CD14-positive monocyte (primary cell): Measurements from ENCODE around the gene HMCN1. TPM values are rescaled to one million over a fixed set of nuclear protein-coding genes. Genes with fewer than 3 reads are reported as not detected.

ENCODE experiments used
- DNase-seq, 3 donors: peaks; one replicate each; pipeline ENCODE4 v3.0.0-alpha.2; 2011 to 2022
- H2AFZ ChIP-seq: 2 replicates; pipeline ENCODE4 v1.6.0; 2012; ENCODE audit warnings: mild to moderate bottlenecking, low read depth, low read length, inconsistent platforms; ENCODE audit not compliant: insufficient read depth, poor library complexity, severe bottlenecking
- H3K27ac ChIP-seq, 2 donors: 1 replicate in 1 of 2; 2 replicates in 1 of 2; pipeline ENCODE4 v1.5.1; 2012 to 2013; ENCODE audit warnings: low read length in 2 of 2, control low read depth in 1 of 2, inconsistent platforms in 1 of 2, low read depth in 1 of 2, mild to moderate bottlenecking in 1 of 2
- H3K27me3 ChIP-seq, 2 donors: one replicate each; pipeline versions ENCODE4 v1.6.0 to v1.6.1; 2011 to 2013; ENCODE audit warnings: low read length in 2 of 2; ENCODE audit not compliant: control insufficient read depth in 2 of 2, insufficient read depth in 2 of 2
- H3K36me3 ChIP-seq, 2 donors: replicated peaks in 1 of 2; 1 replicate in 1 of 2; 2 replicates in 1 of 2; pipeline versions ENCODE4 v1.5.1 to v1.6.1; 2012 to 2013; ENCODE audit warnings: low read length in 2 of 2, control low read depth in 1 of 2, inconsistent platforms in 1 of 2, mild to moderate bottlenecking in 1 of 2; ENCODE audit not compliant: insufficient read depth in 2 of 2, control insufficient read depth in 1 of 2
- H3K4me1 ChIP-seq, 2 donors: 1 replicate in 1 of 2; 2 replicates in 1 of 2; pipeline versions ENCODE4 v1.5.1 to v1.6.1; 2012 to 2013; ENCODE audit warnings: low read length in 2 of 2, control low read depth in 1 of 2, inconsistent platforms in 1 of 2, mild to moderate bottlenecking in 1 of 2, moderate library complexity in 1 of 2; ENCODE audit not compliant: insufficient read depth in 2 of 2, control insufficient read depth in 1 of 2
- H3K4me2 ChIP-seq: replicated peaks from 2 replicates; pipeline ENCODE3; 2012; ENCODE audit warnings: low read length, moderate library complexity, mild to moderate bottlenecking; ENCODE audit not compliant: poor library complexity, severe bottlenecking; ENCODE audit errors: extremely low read depth
- H3K4me3 ChIP-seq, 3 experiments: fragments of 200-600 bp in 1 of 3; sonication (generic) in 1 of 3; replicated peaks in 1 of 3; 1 replicate in 2 of 3; 2 replicates in 1 of 3; pipeline ENCODE4 v1.5.1; 2011 to 2013; ENCODE audit warnings: low read length in 3 of 3, mild to moderate bottlenecking in 3 of 3, control low read depth in 2 of 3, low read depth in 2 of 3, inconsistent platforms in 1 of 3, moderate library complexity in 1 of 3
- H3K79me2 ChIP-seq: 2 replicates; pipeline ENCODE4 v1.6.0; 2012; ENCODE audit warnings: mild to moderate bottlenecking, control low read depth, inconsistent platforms, low read length, moderate library complexity; ENCODE audit not compliant: insufficient read depth
- H3K9ac ChIP-seq: 2 replicates; pipeline ENCODE4 v1.6.0; 2017; ENCODE audit warnings: low read length, mild to moderate bottlenecking; ENCODE audit not compliant: insufficient read depth, poor library complexity, severe bottlenecking
- H3K9me3 ChIP-seq, 2 donors: replicated peaks in 1 of 2; 1 replicate in 1 of 2; 2 replicates in 1 of 2; pipeline versions ENCODE4 v1.5.1 to v1.6.1; 2012 to 2013; ENCODE audit warnings: low read length in 2 of 2, control low read depth in 1 of 2; ENCODE audit not compliant: control insufficient read depth in 1 of 2, insufficient read depth in 1 of 2
- H4K20me1 ChIP-seq: 2 replicates; pipeline ENCODE4 v1.6.0; 2012; ENCODE audit warnings: mild to moderate bottlenecking, low read length, control low read depth, moderate library complexity; ENCODE audit not compliant: insufficient read depth
- H3K27ac Mint-ChIP-seq, 7 donors: one replicate each; pipeline ENCODE4 v1.8.0; 2020; ENCODE audit warnings: mild to moderate bottlenecking in 7 of 7, mixed read lengths in 7 of 7, moderate library complexity in 6 of 7, inconsistent platforms in 2 of 7
- H3K27me3 Mint-ChIP-seq, 3 donors: one replicate each; pipeline ENCODE4 v1.8.0; 2021 to 2022; ENCODE audit warnings: low read depth in 3 of 3, mild to moderate bottlenecking in 3 of 3, mixed read lengths in 3 of 3, moderate library complexity in 3 of 3, inconsistent platforms in 1 of 3
- H3K36me3 Mint-ChIP-seq, 2 donors: one replicate each; pipeline ENCODE4 v1.8.0; 2020; ENCODE audit warnings: mixed read lengths in 2 of 2, inconsistent platforms in 1 of 2, mild to moderate bottlenecking in 1 of 2
- H3K4me1 Mint-ChIP-seq: one replicate; pipeline ENCODE4 v1.8.0; 2020; ENCODE audit warnings: mild to moderate bottlenecking, mixed read lengths
- H3K4me3 Mint-ChIP-seq, 2 donors: one replicate each; pipeline ENCODE4 v1.8.0; 2020; ENCODE audit warnings: mild to moderate bottlenecking in 2 of 2, mixed read lengths in 2 of 2, moderate library complexity in 1 of 2
- H3K9me3 Mint-ChIP-seq, 7 donors: one replicate each; pipeline ENCODE4 v1.8.0; 2020 to 2022; ENCODE audit warnings: mixed read lengths in 7 of 7, mild to moderate bottlenecking in 6 of 7, moderate library complexity in 6 of 7, inconsistent platforms in 2 of 7
- WGBS: methylation state at CpG from one replicate; pipeline ENCODE4 v1.1.5; 2013; ENCODE audit warnings: missing lambda C conversion rate; ENCODE audit not compliant: insufficient coverage; 5-methylcytosine and 5-hydroxymethylcytosine counted together
- intact Hi-C, 2 donors: fragments of 100-400 bp; cut with micrococcal nuclease; formaldehyde crosslinking; loops; one replicate each; pipeline versions ENCODE4 v1.15.0 to v1.15.1; 2023
- polyA plus RNA-seq, 3 donors: library from polyadenylated mRNA; depleted of rRNA in 1 of 3; unstranded in 2 of 3; stranded (reverse) in 1 of 3; fragments of 300-500 nt in 2 of 3; fragments of >200 nt in 1 of 3; fragmentation: Illumina TruSeq in 2 of 3; gene quantifications; 1 replicate in 2 of 3; 2 replicates in 1 of 3; pipeline ENCODE4 v1.2.3, GENCODE V29; 2012 to 2021
- TF ChIP-seq, protein P1 (sequence below): fragments of 200-600 bp; IDR thresholded peaks from one replicate; pipeline ENCODE4 v1.8.0; 2022; ENCODE audit warnings: antibody characterized with exemption, mild to moderate bottlenecking

The HMCN1 gene
- polyA plus RNA-seq, 3 donors, result not detected

DNA sequence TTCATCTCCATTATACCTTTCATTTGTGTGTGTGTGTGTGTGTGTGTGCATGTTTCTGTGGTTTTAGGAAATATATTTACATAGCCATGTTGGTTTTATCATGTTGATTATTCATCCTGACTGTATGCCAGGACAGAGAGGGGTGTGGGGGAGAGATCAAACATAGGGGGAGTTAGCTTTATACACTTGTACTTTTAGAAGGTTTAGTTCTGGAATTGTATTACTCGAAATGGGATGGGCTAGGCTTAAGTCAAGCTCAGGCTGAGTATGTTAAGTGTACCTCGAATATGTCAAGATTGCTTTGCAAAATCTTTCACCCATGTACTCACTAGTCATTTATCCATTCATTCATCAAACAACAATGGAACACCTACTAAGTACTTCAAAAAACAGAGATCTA lies 123.3 kb downstream of the HMCN1 start:
- Histone ChIP-seq H3K4me3 (no peak overlapping the region), H3K9me3 (no peaks in the 10 kb centered on the region), H3K9ac (no peak overlapping the region), H3K27me3 (no peaks in the 10 kb centered on the region), H3K4me1 (no peaks in the 10 kb centered on the region), H3K79me2 (no peaks in the 10 kb centered on the region), H3K4me2 (no peak overlapping the region), H4K20me1 (no peaks in the 10 kb centered on the region), H3K27ac (no peak overlapping the region), H3K36me3 (no peaks in the 10 kb centered on the region), H2AFZ (no peak overlapping the region)
- Mint-ChIP-seq H3K27ac (no peak overlapping the region), H3K4me3 (no peak overlapping the region), H3K9me3 (peaks cover 0 to 2% (median 0%) of the 10 kb centered on the region in 7 donors), H3K4me1 (no peaks in the 10 kb centered on the region), H3K36me3 (no peaks in the 10 kb centered on the region), H3K27me3 (peaks cover 0 to 2% (median 1%) of the 10 kb centered on the region in 3 donors)
- no peak for DNase-seq
- intact Hi-C loops, result no loop called here
- WGBS, result no CpG with 5 or more reads among the region's 2 CpGs
- TF ChIP-seq, protein P1, sequence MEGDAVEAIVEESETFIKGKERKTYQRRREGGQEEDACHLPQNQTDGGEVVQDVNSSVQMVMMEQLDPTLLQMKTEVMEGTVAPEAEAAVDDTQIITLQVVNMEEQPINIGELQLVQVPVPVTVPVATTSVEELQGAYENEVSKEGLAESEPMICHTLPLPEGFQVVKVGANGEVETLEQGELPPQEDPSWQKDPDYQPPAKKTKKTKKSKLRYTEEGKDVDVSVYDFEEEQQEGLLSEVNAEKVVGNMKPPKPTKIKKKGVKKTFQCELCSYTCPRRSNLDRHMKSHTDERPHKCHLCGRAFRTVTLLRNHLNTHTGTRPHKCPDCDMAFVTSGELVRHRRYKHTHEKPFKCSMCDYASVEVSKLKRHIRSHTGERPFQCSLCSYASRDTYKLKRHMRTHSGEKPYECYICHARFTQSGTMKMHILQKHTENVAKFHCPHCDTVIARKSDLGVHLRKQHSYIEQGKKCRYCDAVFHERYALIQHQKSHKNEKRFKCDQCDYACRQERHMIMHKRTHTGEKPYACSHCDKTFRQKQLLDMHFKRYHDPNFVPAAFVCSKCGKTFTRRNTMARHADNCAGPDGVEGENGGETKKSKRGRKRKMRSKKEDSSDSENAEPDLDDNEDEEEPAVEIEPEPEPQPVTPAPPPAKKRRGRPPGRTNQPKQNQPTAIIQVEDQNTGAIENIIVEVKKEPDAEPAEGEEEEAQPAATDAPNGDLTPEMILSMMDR, result no peak

DNA sequence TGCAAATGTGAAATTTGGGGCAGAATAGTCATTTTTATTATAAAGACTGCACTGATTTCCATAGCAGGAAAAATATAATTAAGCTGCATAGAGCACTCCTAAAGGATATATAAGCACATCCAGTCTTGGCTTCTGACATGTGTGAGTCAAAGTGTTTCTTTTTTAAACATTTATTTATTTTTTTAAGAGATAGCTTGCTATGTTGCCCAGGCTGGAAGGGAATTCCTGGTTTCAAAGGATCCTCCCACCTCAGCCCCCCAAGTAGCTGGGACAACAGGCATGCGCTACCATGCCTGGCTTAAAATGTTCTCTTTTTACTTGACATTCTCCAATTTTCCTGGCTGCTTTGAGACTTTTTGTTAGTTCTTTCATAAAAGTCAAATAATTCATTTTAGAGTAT lies 126.1 kb downstream of the HMCN1 start:
- no CpG with 5 or more reads among the region's 1 CpG for WGBS
- Mint-ChIP-seq H3K27ac (no peak overlapping the region), H3K4me1 (no peaks in the 10 kb centered on the region), H3K27me3 (peaks cover 0 to 1% (median 0%) of the 10 kb centered on the region in 3 donors), H3K36me3 (no peaks in the 10 kb centered on the region), H3K4me3 (no peak overlapping the region), H3K9me3 (peaks cover 0 to 1% (median 0%) of the 10 kb centered on the region in 7 donors)
- no peaks in the 10 kb centered on the region for H3K4me1 ChIP-seq
- no peak overlapping the region for H3K27ac ChIP-seq
- DNase-seq, result no peak
- no peaks in the 10 kb centered on the region for H4K20me1 ChIP-seq
- no peaks in the 10 kb centered on the region for H3K9me3 ChIP-seq
- H2AFZ ChIP-seq, result no peak overlapping the region
- H3K27me3 ChIP-seq, result no peaks in the 10 kb centered on the region
- TF ChIP-seq, protein P1, result no peak
- no peak overlapping the region for H3K9ac ChIP-seq
- no peak overlapping the region for H3K4me3 ChIP-seq
- intact Hi-C loops, result no loop called here
- no peak overlapping the region for H3K4me2 ChIP-seq
- H3K36me3 ChIP-seq, result no peaks in the 10 kb centered on the region
- H3K79me2 ChIP-seq, result no peaks in the 10 kb centered on the region
